ENCODE results near the gene DNAH17. TPM values are rescaled to one million over a fixed set of nuclear protein-coding genes. Genes with fewer than 3 reads are reported as not detected.

The DNAH17 gene
- total and polyA plus RNA-seq, 2 of the 13 experiments (the other 11 are each of a cell fraction or from before 2014, with no cell fraction given), result 0.86 to 1.6 TPM

DNA sequence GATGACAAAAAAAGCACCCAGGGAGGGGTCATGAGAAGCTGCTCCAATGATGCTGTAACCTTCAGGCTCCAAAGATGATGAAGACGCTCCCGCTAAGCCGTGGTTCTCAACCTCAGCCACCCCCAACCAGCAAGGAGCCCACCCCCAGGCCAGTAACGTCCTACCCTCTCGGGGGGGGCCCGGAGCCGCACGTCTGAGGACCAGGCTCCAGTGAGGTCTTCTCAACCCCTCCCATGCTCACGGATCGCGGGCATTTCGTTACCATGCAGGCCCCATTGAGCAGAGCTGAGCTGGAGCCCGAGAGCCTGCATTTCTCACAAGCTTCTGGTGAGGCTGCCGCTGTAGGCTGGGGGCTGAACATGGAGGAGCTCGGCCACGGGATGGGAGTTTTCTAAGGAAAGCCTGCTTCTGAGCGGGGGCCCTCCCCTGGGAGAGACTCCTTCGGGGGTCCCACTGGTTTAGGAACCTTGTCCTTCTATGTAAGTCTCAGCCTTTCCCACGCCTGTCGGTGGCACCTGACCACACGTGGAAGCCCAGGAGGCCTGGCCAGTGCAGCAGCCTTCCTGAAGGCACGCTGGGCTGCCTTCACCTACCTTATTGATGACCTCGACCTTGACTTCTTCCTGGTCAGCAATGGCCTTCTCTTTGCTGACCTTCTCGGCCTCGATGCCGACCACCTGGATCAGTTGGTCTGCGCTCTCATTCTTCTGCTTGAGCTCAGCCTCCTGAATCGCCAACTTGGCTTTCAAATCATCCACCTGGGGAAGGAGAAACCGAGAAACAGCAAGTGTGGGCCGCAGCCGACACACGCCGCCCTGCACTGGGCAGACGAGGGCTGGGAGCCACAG is 116.0 kb downstream of the DNAH17 start:
- Histone ChIP-seq H2AFZ (ENCODE audit: low read length) (no peak overlapping the region), H3K9ac (ENCODE audit: insufficient read depth, low read depth, low read length) (no peak overlapping the region), H3K4me2 (ENCODE audit: low read depth, low read length) (no peak overlapping the region), H3K36me3 (replicated peaks in 1 of 2; ENCODE audit: control insufficient read depth in 1 of 2, insufficient read depth in 2 of 2, low read length in 2 of 2) (no peaks in the 10 kb centered on the region), H3K9me3 (ENCODE audit: low read length) (no peaks in the 10 kb centered on the region), H3K27me3 (ENCODE audit: control insufficient read depth in 1 of 2, insufficient read depth in 2 of 2, low read length in 2 of 2) (peaks cover 2 to 38% of the 10 kb centered on the region in 2 experiments; a peak in 3 of 5 replicates), H3K4me1 (ENCODE audit: insufficient read depth, low read length) (peaks cover under 1% of the 10 kb centered on the region; the same call in 1 of the 2 replicates), H3K4me3 (replicated peaks in 1 of 3; ENCODE audit: insufficient read depth in 1 of 3, low read depth in 2 of 3, low read length in 3 of 3) (no peak overlapping the region), H3K27ac (ENCODE audit: extremely low read length, insufficient read depth, low read length) (no peak overlapping the region), H3K79me2 (ENCODE audit: insufficient read depth, low read length) (no peaks in the 10 kb centered on the region), H4K20me1 (ENCODE audit: insufficient read depth, low read length) (no peaks in the 10 kb centered on the region)
- ATAC-seq, result no peak
- intact Hi-C loops (cut with micrococcal nuclease; ENCODE audit: unreplicated experiment) (no loop called here), in situ Hi-C loops (cut with HindIII; ENCODE audit: extremely low pct_ligation_motif_present, low pct_unique_long_range_greater_than_20kb) (no loop called here)
- WGBS (ENCODE audit: low lambda C conversion rate), result 67% methylated on average over 28 of the region's 34 CpGs
- POLR2A ChIA-PET, result no interaction called here
- DNase-seq (ENCODE audit: low spot score), result no peak
- no peak for FAIRE-seq
- CTCF ChIA-PET (ENCODE audit: low intra/inter-chr PET ratio, low total read pairs), result no interaction called here
- no TSS peak for BruUV-seq (replicated peaks)
- no peak for TF ChIP-seq SMAD1 (CRISPR knock-in tag; IDR thresholded peaks at IDR 0.05; ENCODE audit: borderline replicate concordance, low read depth)
- no peak for TF ChIP-seq MTA1 (CRISPR knock-in tag; IDR thresholded peaks at IDR 0.05; ENCODE audit: borderline replicate concordance)
- TF ChIP-seq ZNF768 (CRISPR knock-in tag; IDR thresholded peaks at IDR 0.05), result 0 out of 2 replicates have a peak, but pooled peaks have one; percentile 22
- TF ChIP-seq MIXL1 (CRISPR knock-in tag; IDR thresholded peaks at IDR 0.05), result no peak

DNA sequence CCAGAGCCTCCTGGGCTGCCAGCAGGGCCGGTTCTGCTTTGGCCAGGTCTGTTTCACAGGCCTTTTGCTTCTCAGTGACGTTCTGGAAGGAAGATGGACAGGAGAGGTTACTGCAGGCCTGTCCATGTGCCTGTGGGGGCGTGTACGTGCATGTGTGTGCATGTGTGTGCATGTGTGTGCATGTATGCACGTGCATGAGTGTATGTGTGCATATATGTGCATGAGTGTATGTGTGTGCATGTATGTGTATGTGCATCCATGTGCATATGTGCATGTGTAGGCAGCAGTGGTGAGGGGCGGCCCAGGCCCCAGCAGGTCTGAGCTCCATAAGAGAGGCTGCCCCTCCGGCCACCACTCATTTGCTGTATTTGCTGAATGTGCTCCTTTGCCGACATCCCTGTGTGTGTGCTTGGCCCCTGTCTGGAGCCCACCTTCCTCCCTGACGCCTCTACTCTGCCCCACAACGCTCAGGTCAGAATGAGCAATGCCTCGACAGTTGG is 117.0 kb downstream of the DNAH17 start:
- CTCF ChIA-PET (ENCODE audit: low intra/inter-chr PET ratio, low total read pairs), result no interaction called here
- WGBS (ENCODE audit: low lambda C conversion rate), result 53% methylated on average over 11 of the region's 11 CpGs
- FAIRE-seq, result no peak

More for the DNA sequence above, 117.0 kb downstream of the DNAH17 start:
- intact Hi-C loops (cut with micrococcal nuclease; ENCODE audit: unreplicated experiment), result no loop called here
- Histone ChIP-seq H3K4me3 (replicated peaks in 1 of 3; ENCODE audit: insufficient read depth in 1 of 3, low read depth in 2 of 3, low read length in 3 of 3) (no peak overlapping the region), H2AFZ (ENCODE audit: low read length) (no peak overlapping the region), H3K79me2 (ENCODE audit: insufficient read depth, low read length) (no peaks in the 10 kb centered on the region), H3K4me2 (ENCODE audit: low read depth, low read length) (no peak overlapping the region), H3K27me3 (ENCODE audit: control insufficient read depth in 1 of 2, insufficient read depth in 2 of 2, low read length in 2 of 2) (peaks cover 3 to 39% of the 10 kb centered on the region in 2 experiments; a peak in 3 of 5 replicates), H4K20me1 (ENCODE audit: insufficient read depth, low read length) (no peaks in the 10 kb centered on the region), H3K36me3 (replicated peaks in 1 of 2; ENCODE audit: control insufficient read depth in 1 of 2, insufficient read depth in 2 of 2, low read length in 2 of 2) (no peaks in the 10 kb centered on the region), H3K27ac (ENCODE audit: extremely low read length, insufficient read depth, low read length) (no peak overlapping the region), H3K9ac (ENCODE audit: insufficient read depth, low read depth, low read length) (no peak overlapping the region), H3K4me1 (ENCODE audit: insufficient read depth, low read length) (no peaks in the 10 kb centered on the region), H3K9me3 (ENCODE audit: low read length) (no peaks in the 10 kb centered on the region)
- in situ Hi-C loops (cut with HindIII; ENCODE audit: extremely low pct_ligation_motif_present, low pct_unique_long_range_greater_than_20kb), result no loop called here
- no peak for DNase-seq (ENCODE audit: low spot score)
- ATAC-seq, result no peak
- no TSS peak for BruUV-seq (replicated peaks)
- TF ChIP-seq, protein P1, sequence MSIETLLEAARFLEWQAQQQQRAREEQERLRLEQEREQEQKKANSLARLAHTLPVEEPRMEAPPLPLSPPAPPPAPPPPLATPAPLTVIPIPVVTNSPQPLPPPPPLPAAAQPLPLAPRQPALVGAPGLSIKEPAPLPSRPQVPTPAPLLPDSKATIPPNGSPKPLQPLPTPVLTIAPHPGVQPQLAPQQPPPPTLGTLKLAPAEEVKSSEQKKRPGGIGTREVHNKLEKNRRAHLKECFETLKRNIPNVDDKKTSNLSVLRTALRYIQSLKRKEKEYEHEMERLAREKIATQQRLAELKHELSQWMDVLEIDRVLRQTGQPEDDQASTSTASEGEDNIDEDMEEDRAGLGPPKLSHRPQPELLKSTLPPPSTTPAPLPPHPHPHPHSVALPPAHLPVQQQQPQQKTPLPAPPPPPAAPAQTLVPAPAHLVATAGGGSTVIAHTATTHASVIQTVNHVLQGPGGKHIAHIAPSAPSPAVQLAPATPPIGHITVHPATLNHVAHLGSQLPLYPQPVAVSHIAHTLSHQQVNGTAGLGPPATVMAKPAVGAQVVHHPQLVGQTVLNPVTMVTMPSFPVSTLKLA (IDR thresholded peaks at IDR 0.05), result peak; percentile 72
- 0 out of 4 replicates have a peak, but pooled peaks of 1 of the 2 experiments have one; percentile 29 for TF ChIP-seq MAFK (conservative IDR thresholded peaks at IDR 0.05 in 1 of 2, IDR thresholded peaks at IDR 0.05 in 1 of 2; ENCODE audit: low read length in 2 of 2)
- TF ChIP-seq AKAP8 (CRISPR knock-in tag; IDR thresholded peaks at IDR 0.05), result no peak
- POLR2A ChIA-PET, result no interaction called here

All from HepG2 (cell line).